HCT116 (cell line): ENCODE measurements around the gene RANGRF. TPM values are rescaled to one million over a fixed set of nuclear protein-coding genes. Genes with fewer than 3 reads are reported as not detected.

Experiments used
- ATAC-seq: fragments of 200-7000 bp; cut with Tn5 transposase; 2 replicates; pipeline ENCODE4 v1.9.1; 2020; ENCODE audit warnings: mild to moderate bottlenecking, moderate library complexity
- BruUV-seq: library from RNA; stranded (reverse); fragments of 400-500 nt; replicated peaks from 2 replicates; lab custom pipeline; 2021; lab: Mats Ljungman, UMichigan
- CTCF ChIA-PET: fragments of 300-600 bp; sonication (Branson Sonifier 250); formaldehyde crosslinking; loops from one replicate; lab custom pipeline; 2021; ENCODE audit warnings: antibody characterized with exemption; lab: Charles Lee
- POLR2A ChIA-PET: fragments of 300-600, 350-600 bp; sonication (Branson Sonifier 250); formaldehyde crosslinking; loops from one replicate; lab custom pipeline; 2021; ENCODE audit warnings: antibody characterized with exemption; lab: Charles Lee
- RAD21 ChIA-PET, 2 experiments: fragments of 300-600 bp; sonication (Branson Sonifier 250); formaldehyde crosslinking; loops; one replicate each; lab custom pipeline; 2023; ENCODE audit warnings: low total read pairs in 2 of 2; ENCODE audit not compliant: uncharacterized antibody in 2 of 2, unreplicated experiment in 2 of 2, low non-redundant PET in 1 of 2; lab: Charles Lee
- DNase-seq: peaks from one replicate; pipeline ENCODE4 v3.0.0-alpha.2; 2010; ENCODE audit warnings: low read depth, low spot score
- H2AFZ ChIP-seq: fragments of 200-600 bp; shearing (Covaris generic), sonication (generic); 2 replicates; pipeline ENCODE4 v1.6.1; 2017; ENCODE audit warnings: low read depth, mixed run types, mixed read lengths, antibody characterized with exemption, low read length; ENCODE audit not compliant: poor library complexity, severe bottlenecking
- H3K27ac ChIP-seq: 2 replicates; pipeline ENCODE4 v1.5.1; 2012; ENCODE audit warnings: low read depth, low read length
- H3K27me3 ChIP-seq: fragments of 200-600 bp; sonication (generic); 2 replicates; pipeline ENCODE4 v1.6.1; 2016; ENCODE audit warnings: mixed run types, low read length, mixed read lengths; ENCODE audit not compliant: insufficient read depth
- H3K36me3 ChIP-seq, 2 experiments: fragments of 200-500 bp in 1 of 2; fragments of 200-600 bp in 1 of 2; sonication (Bioruptor generic) in 1 of 2; sonication (generic) in 1 of 2; 2 replicates each; pipeline versions ENCODE4 v1.5.1 to v1.6.1; 2014 to 2016; ENCODE audit warnings: low read length in 2 of 2, inconsistent platforms in 1 of 2, mixed read lengths in 1 of 2, mixed run types in 1 of 2; ENCODE audit not compliant: insufficient read depth in 2 of 2, control insufficient read depth in 1 of 2
- H3K4me1 ChIP-seq, 2 experiments: fragments of 200-600 bp in 1 of 2; sonication (generic) in 1 of 2; 2 replicates each; pipeline versions ENCODE4 v1.5.1 to v1.6.1; 2012 to 2017; ENCODE audit warnings: low read length in 2 of 2, inconsistent platforms in 1 of 2, mild to moderate bottlenecking in 1 of 2, mixed read lengths in 1 of 2, mixed run types in 1 of 2, moderate library complexity in 1 of 2; ENCODE audit not compliant: insufficient read depth in 2 of 2, control insufficient read depth in 1 of 2
- H3K4me2 ChIP-seq: fragments of 200-600 bp; sonication (generic); 2 replicates; pipeline ENCODE4 v1.6.1; 2017; ENCODE audit warnings: mixed run types, low read length, mixed read lengths
- H3K4me3 ChIP-seq, 2 experiments: fragments of 200-600 bp in 1 of 2; sonication (generic) in 1 of 2; replicated peaks in 1 of 2; 2 replicates each; pipeline ENCODE4 v1.5.1; 2011 to 2016; ENCODE audit warnings: low read length in 2 of 2, control low read depth in 1 of 2, low read depth in 1 of 2, mild to moderate bottlenecking in 1 of 2, mixed read lengths in 1 of 2, mixed run types in 1 of 2
- H3K79me2 ChIP-seq: fragments of 200-600 bp; sonication (generic); 2 replicates; pipeline ENCODE4 v1.6.1; 2017; ENCODE audit warnings: mild to moderate bottlenecking, mixed run types, low read length, moderate library complexity, mixed read lengths; ENCODE audit not compliant: insufficient read depth
- H3K9ac ChIP-seq: fragments of 200-600 bp; sonication (generic); 2 replicates; pipeline ENCODE4 v1.6.1; 2016; ENCODE audit warnings: low read length, mixed read lengths
- H3K9me2 ChIP-seq: fragments of 200-600 bp; sonication (generic), shearing (Covaris generic); 2 replicates; pipeline ENCODE4 v1.6.1; 2017; ENCODE audit warnings: mixed run types, mild to moderate bottlenecking, moderate library complexity; ENCODE audit not compliant: insufficient read depth
- H3K9me3 ChIP-seq, 2 experiments: fragments of 200-500 bp in 1 of 2; fragments of 200-600 bp in 1 of 2; sonication (Bioruptor generic) in 1 of 2; sonication (generic) in 1 of 2; 2 replicates each; pipeline ENCODE4 v1.6.1; 2014 to 2017; ENCODE audit warnings: low read length in 2 of 2, mixed read lengths in 2 of 2, inconsistent platforms in 1 of 2, low read depth in 1 of 2, mild to moderate bottlenecking in 1 of 2, mixed run types in 1 of 2, moderate library complexity in 1 of 2; ENCODE audit not compliant: control insufficient read depth in 1 of 2, insufficient read depth in 1 of 2
- H4K20me1 ChIP-seq: fragments of 200-600 bp; sonication (generic), shearing (Covaris generic); 2 replicates; pipeline ENCODE4 v1.6.1; 2017; ENCODE audit warnings: mixed run types, mild to moderate bottlenecking, moderate library complexity; ENCODE audit not compliant: insufficient read depth
- CBX3 ChIP-seq: IDR thresholded peaks from 2 replicates; pipeline ENCODE4 v1.6.1; 2012; ENCODE audit warnings: low read depth
- CEBPB ChIP-seq: IDR thresholded peaks from 2 replicates; pipeline ENCODE4 v1.6.1; 2012; ENCODE audit warnings: low read depth
- CTCF ChIP-seq, 3 experiments: fragments of 200-600 bp in 1 of 3; sonication (generic) in 1 of 3; IDR thresholded peaks in 2 of 3; conservative IDR thresholded peaks in 1 of 3; 2 replicates each; pipeline ENCODE4 v1.5.1; 2012 to 2017; ENCODE audit warnings: low read depth in 2 of 3, low read length in 2 of 3, antibody characterized with exemption in 1 of 3, borderline replicate concordance in 1 of 3, control low read depth in 1 of 3, mild to moderate bottlenecking in 1 of 3, mixed read lengths in 1 of 3, mixed run types in 1 of 3, moderate library complexity in 1 of 3; ENCODE audit not compliant: insufficient read depth in 1 of 3
- EZH2 ChIP-seq: fragments of 200-600 bp; sonication (generic); IDR thresholded peaks from 2 replicates; pipeline ENCODE4 v1.6.1; 2017; ENCODE audit warnings: antibody characterized with exemption, mixed run types
- FOSL1 ChIP-seq: IDR thresholded peaks from 2 replicates; pipeline ENCODE4 v1.6.1; 2012; ENCODE audit warnings: low read depth
- POLR2AphosphoS5 ChIP-seq: IDR thresholded peaks from 2 replicates; pipeline ENCODE4 v1.6.1; 2011; ENCODE audit warnings: mild to moderate bottlenecking, low read depth, low read length, moderate library complexity
- SRF ChIP-seq: IDR thresholded peaks from 2 replicates; pipeline ENCODE4 v1.6.1; 2012; ENCODE audit warnings: low read depth
- TCF7L2 ChIP-seq: IDR thresholded peaks from 2 replicates; pipeline ENCODE4 v1.7.0; 2011; ENCODE audit warnings: borderline replicate concordance, inconsistent platforms; ENCODE audit not compliant: insufficient read depth, insufficient read length; ENCODE audit errors: extremely low read depth
- YY1 ChIP-seq: IDR thresholded peaks from 2 replicates; pipeline ENCODE4 v1.6.1; 2011; ENCODE audit warnings: low read length, low read depth, moderate library complexity, mild to moderate bottlenecking; ENCODE audit not compliant: insufficient replicate concordance; ENCODE audit errors: extremely low read depth
- intact Hi-C: fragments of 100-400 bp; cut with micrococcal nuclease; formaldehyde crosslinking; loops from 2 replicates; pipeline ENCODE4 v1.10.0; 2022
- total RNA-seq: library from RNA; stranded (reverse); gene quantifications from one replicate; pipeline ENCODE4 v1.2.1, GENCODE V29; 2021; ENCODE audit not compliant: unreplicated experiment
- TF ChIP-seq, protein P1 (sequence below): IDR thresholded peaks from 2 replicates; pipeline ENCODE4 v1.6.1; 2011; ENCODE audit warnings: mild to moderate bottlenecking, low read length, moderate library complexity; ENCODE audit not compliant: insufficient replicate concordance; ENCODE audit errors: extremely low read depth

The RANGRF gene
- total RNA-seq, 1 experiment from 2014 or later = 33.2 TPM

- ChIA-PET RAD21 (no interaction called here), CTCF (no interaction called here), POLR2A (no interaction called here)
- ATAC-seq (no peak), DNase-seq (no peak)
- Histone ChIP-seq H3K4me2 (no peak overlapping the region), H3K9me2 (no peaks in the 10 kb centered on the region), H3K4me3 (no peak overlapping the region), H3K9ac (no peak overlapping the region), H3K36me3 (peaks cover 44 to 62% of the 10 kb centered on the region in 2 experiments; a peak in 3 of 4 replicates), H3K27me3 (no peaks in the 10 kb centered on the region), H2AFZ (no peak overlapping the region), H3K9me3 (no peaks in the 10 kb centered on the region), H3K27ac (no peak overlapping the region; the same call in 1 of the 2 replicates), H3K79me2 (no peaks in the 10 kb centered on the region), H4K20me1 (peaks cover 3% of the 10 kb centered on the region; the same call in 1 of the 2 replicates), H3K4me1 (no peaks in the 10 kb centered on the region)
- TF ChIP-seq CBX3 (no peak), POLR2AphosphoS5 (no peak), CTCF (IDR thresholded peaks at IDR 0.05 in 2 of 3, conservative IDR thresholded peaks at IDR 0.05 in 1 of 3; ENCODE audit: borderline replicate concordance in 1 of 3, insufficient read depth in 1 of 3, low read depth in 2 of 3, low read length in 2 of 3) (no peak), SRF (no peak), FOSL1 (no peak), EZH2 (no peak), CEBPB (no peak), TCF7L2 (no peak), YY1 (no peak)
- TF ChIP-seq, protein P1, sequence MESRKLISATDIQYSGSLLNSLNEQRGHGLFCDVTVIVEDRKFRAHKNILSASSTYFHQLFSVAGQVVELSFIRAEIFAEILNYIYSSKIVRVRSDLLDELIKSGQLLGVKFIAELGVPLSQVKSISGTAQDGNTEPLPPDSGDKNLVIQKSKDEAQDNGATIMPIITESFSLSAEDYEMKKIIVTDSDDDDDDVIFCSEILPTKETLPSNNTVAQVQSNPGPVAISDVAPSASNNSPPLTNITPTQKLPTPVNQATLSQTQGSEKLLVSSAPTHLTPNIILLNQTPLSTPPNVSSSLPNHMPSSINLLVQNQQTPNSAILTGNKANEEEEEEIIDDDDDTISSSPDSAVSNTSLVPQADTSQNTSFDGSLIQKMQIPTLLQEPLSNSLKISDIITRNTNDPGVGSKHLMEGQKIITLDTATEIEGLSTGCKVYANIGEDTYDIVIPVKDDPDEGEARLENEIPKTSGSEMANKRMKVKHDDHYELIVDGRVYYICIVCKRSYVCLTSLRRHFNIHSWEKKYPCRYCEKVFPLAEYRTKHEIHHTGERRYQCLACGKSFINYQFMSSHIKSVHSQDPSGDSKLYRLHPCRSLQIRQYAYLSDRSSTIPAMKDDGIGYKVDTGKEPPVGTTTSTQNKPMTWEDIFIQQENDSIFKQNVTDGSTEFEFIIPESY = no peak
- BruUV-seq = no TSS peak
- intact Hi-C loops = no loop called here
Measured at GRCh38 chr17:8264320-8264719, 24.1 kb upstream of the RANGRF start.
